ENCODE results near the gene FSTL4. TPM values are rescaled to one million over a fixed set of nuclear protein-coding genes. Genes with fewer than 3 reads are reported as not detected.

Gene FSTL4
- total RNA-seq, 1 donor = 0.52 TPM

GRCh38 chr5:133381571-133382365 lies 230.6 kb downstream of the FSTL4 start:
- peaks cover 15% of the 10 kb centered on the region for H3K9me3 ChIP-seq (ENCODE audit: low read depth, low read length)
- H3K27me3 ChIP-seq (ENCODE audit: insufficient read depth, low read length) = peaks cover 2% of the 10 kb centered on the region
- H3K4me3 ChIP-seq (ENCODE audit: low read length) = no peak overlapping the region
- no peaks in the 10 kb centered on the region for H3K4me1 ChIP-seq (ENCODE audit: insufficient read depth, low read length)

GRCh38 chr5:133381041-133381440 lies 231.3 kb downstream of the FSTL4 start:
- Histone ChIP-seq H3K9me3 (ENCODE audit: low read depth, low read length) (peaks cover 15% of the 10 kb centered on the region), H3K27me3 (ENCODE audit: insufficient read depth, low read length) (peaks cover 2% of the 10 kb centered on the region), H3K4me1 (ENCODE audit: insufficient read depth, low read length) (no peaks in the 10 kb centered on the region), H3K4me3 (ENCODE audit: low read length) (no peak overlapping the region)

DNA sequence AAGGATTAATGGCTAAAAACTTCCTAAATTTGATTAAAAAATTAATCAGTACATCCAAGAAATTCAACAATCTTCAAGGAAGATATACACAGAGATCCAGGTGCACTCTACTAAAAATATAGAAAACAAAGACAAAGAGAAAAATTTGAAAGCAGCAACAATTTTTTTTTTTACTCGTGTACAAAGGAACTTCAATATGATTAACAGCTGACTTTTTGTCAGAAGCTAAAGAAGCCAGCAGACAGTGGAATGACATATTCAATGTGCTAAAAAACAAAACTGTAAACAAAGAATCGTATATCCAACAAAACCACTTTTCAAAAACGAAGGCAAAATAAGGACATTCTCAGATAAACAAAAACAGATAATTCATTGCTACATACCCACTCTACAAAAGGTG lies 234.6 kb downstream of the FSTL4 start:
- peaks cover 15% of the 10 kb centered on the region for H3K9me3 ChIP-seq (ENCODE audit: low read depth, low read length)
- peaks cover 2% of the 10 kb centered on the region for H3K27me3 ChIP-seq (ENCODE audit: insufficient read depth, low read length)
- H3K4me1 ChIP-seq (ENCODE audit: insufficient read depth, low read length) = no peaks in the 10 kb centered on the region
- H3K4me3 ChIP-seq (ENCODE audit: low read length) = no peak overlapping the region

DNA sequence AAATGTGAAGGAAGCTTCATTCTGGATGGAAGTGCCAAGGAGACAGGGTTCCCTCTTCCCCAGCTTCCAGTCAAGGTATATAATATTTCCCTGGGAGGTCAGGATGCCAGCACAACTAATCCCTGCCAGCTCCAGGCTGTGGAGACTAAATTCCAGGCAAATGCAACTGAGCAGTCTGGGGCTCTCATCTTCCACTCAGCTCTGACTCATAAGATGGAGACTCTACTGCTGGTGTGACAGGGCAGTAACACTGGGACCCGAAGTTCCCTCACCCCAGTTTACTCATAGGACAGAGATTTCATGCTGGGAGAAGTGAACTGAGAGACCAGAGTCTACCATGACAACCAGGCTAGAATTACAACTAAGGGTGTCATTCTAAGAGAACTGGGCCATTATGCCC lies 235.4 kb downstream of the FSTL4 start:
- Histone ChIP-seq H3K9me3 (ENCODE audit: low read depth, low read length) (peaks cover 15% of the 10 kb centered on the region), H3K27me3 (ENCODE audit: insufficient read depth, low read length) (peaks cover 2% of the 10 kb centered on the region), H3K4me1 (ENCODE audit: insufficient read depth, low read length) (no peaks in the 10 kb centered on the region), H3K4me3 (ENCODE audit: low read length) (no peak overlapping the region)

DNA sequence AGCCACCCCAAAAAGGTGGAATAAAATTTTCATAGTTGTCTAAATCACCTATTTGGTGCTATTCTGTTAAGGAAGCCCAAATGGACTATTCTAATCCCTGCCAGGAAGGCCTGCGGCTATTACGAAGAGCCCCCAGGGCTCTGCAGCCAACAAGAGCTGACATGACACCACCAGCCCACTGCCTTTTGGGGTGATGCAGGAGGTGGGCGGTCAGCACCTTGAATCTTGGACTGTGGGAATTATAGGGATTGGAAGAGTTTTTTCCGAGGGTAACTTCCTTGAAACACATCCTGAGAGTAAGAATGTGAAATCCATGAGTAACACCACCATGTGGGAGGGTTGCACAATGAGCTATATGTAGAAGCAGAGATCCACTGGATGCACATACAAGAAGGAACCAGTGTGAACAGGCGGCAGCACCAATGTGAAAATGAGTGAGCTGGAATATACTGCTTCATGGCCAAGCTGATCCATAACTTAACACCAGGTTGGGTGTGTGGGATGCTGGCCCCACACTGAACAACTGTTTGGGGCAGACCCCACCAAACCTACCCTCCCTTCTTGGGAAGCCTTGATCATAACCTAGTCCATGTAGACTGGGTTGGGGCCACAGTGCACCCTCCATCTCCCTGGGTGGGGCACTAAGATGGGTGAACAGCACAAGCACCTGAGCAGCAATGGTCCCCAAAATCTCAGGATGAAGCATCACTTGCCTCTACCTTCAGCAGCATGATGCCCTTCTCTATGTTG lies 239.0 kb downstream of the FSTL4 start:
- no peaks in the 10 kb centered on the region for H3K27me3 ChIP-seq (ENCODE audit: insufficient read depth, low read length)
- H3K4me1 ChIP-seq (ENCODE audit: insufficient read depth, low read length) = no peaks in the 10 kb centered on the region
- H3K9me3 ChIP-seq (ENCODE audit: low read depth, low read length) = peaks cover 15% of the 10 kb centered on the region
- H3K4me3 ChIP-seq (ENCODE audit: low read length) = no peak overlapping the region

- Histone ChIP-seq H3K27me3 (ENCODE audit: insufficient read depth, low read length) (no peaks in the 10 kb centered on the region), H3K9me3 (ENCODE audit: low read depth, low read length) (peaks cover 7% of the 10 kb centered on the region), H3K4me3 (ENCODE audit: low read length) (no peak overlapping the region), H3K4me1 (ENCODE audit: insufficient read depth, low read length) (no peaks in the 10 kb centered on the region)
Measured at GRCh38 chr5:133372293-133372937, 239.9 kb downstream of the FSTL4 start.

DNA sequence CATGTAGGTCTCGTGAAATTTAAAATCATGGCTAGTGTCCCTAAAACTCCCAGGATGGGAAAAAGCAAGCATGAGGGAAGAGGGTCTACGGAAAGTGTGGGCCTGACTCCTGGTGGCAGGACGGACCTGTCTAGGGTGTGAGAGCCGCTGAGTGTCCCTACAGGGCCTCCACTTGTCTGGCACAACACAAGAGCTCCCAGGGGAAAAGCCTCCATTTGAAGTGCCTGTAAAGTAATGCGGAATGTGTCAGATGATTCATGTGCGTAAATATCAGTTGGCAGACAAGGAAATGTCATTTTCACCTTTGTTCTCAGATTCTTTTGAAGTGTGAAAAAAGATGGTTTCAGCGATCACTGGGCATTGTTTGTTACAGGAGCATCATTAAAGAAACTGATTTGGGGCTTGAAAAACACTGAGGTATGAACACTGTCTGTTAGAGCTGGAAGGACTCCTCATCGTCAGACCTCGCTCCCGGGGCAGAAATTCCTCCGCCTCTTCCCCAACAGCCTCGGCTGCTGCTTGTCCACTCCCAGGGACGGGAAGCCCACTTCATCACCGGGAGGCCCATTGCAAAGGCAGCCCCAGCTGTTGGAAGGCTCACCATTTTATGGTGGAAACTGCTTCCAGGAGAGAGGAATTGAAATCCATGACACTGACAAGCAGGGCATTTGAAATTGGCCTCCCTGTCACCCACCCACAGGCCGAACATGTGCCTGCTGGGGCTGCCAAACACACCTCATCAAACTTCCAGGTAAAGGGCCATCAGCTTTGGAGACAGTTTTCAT lies 240.8 kb downstream of the FSTL4 start:
- H3K4me1 ChIP-seq (ENCODE audit: insufficient read depth, low read length) = no peaks in the 10 kb centered on the region
- no peaks in the 10 kb centered on the region for H3K9me3 ChIP-seq (ENCODE audit: low read depth, low read length)
- no peaks in the 10 kb centered on the region for H3K27me3 ChIP-seq (ENCODE audit: insufficient read depth, low read length)
- H3K4me3 ChIP-seq (ENCODE audit: low read length) = no peak overlapping the region

DNA sequence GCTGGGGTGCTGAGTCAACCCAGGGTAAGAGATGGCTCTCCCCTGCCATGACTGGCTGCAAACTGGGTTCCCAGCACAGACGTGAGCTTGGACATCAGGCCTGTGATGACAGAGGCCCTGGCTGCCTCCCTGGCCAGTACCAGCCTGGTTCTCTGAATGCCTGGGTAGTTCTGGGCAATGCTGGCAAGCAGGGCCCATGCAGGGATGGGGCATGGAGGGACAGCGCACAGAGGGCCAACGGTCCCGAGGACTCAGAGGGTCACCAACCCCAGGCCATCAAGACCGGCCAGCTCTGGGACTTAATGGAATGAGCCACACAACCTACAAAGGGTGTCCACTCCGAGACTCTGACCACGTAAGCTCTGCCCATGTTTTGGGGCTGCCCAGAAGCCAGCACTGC lies 241.4 kb downstream of the FSTL4 start:
- Histone ChIP-seq H3K4me1 (ENCODE audit: insufficient read depth, low read length) (no peaks in the 10 kb centered on the region), H3K4me3 (ENCODE audit: low read length) (no peak overlapping the region), H3K27me3 (ENCODE audit: insufficient read depth, low read length) (no peaks in the 10 kb centered on the region), H3K9me3 (ENCODE audit: low read depth, low read length) (no peaks in the 10 kb centered on the region)

DNA sequence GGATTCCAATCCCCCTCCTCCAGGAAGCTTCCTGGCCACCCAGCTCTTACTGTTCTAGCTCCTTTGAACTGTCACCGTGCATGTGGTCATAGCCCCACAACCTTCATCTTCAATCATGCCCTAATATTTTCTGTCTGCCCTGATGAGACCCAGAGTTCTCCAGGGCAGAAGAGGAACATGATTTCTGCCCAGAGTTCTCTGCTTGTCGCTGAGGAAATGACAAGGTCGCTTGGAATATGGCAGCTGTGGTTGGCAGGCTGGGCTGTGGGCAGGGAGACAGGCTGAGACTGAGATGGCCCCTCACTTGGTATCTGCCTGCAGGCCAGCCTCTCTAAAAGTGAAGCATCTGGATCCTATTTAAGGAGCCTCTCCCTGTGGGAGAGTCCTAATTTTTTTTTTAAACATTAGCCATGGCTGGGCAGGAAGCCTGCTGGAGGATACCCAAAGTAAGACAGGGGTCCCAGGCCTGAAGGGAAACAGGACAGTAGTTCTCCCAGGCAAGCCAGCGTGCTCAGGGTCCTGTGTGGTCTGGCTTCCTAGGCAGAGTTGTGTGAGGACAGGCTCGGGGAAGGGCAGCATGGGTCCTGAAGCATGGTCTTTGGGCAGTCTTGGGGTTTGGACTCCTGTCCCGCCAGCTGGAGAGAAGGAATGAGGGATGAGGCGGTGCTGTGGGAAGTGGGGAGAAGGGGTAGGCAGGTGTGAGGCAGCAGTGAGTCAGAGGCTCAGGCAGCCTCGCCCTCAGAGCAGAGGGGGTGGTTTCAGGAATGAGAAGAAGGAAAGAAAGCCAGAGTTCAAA lies 242.1 kb downstream of the FSTL4 start:
- H3K27me3 ChIP-seq (ENCODE audit: insufficient read depth, low read length) = no peaks in the 10 kb centered on the region
- no peak overlapping the region for H3K4me3 ChIP-seq (ENCODE audit: low read length)
- H3K9me3 ChIP-seq (ENCODE audit: low read depth, low read length) = no peaks in the 10 kb centered on the region
- no peaks in the 10 kb centered on the region for H3K4me1 ChIP-seq (ENCODE audit: insufficient read depth, low read length)

- no peaks in the 10 kb centered on the region for H3K9me3 ChIP-seq (ENCODE audit: low read depth, low read length)
Measured at GRCh38 chr5:133368916-133369783, 243.2 kb downstream of the FSTL4 start.

GRCh38 chr5:133367984-133368383 lies 244.4 kb downstream of the FSTL4 start:
- H3K4me3 ChIP-seq (ENCODE audit: low read length) = no peak overlapping the region
- H3K9me3 ChIP-seq (ENCODE audit: low read depth, low read length) = no peaks in the 10 kb centered on the region
- no peaks in the 10 kb centered on the region for H3K4me1 ChIP-seq (ENCODE audit: insufficient read depth, low read length)
- no peaks in the 10 kb centered on the region for H3K27me3 ChIP-seq (ENCODE audit: insufficient read depth, low read length)

More at GRCh38 chr5:133368916-133369783, 243.2 kb downstream of the FSTL4 start:
- Histone ChIP-seq H3K4me1 (ENCODE audit: insufficient read depth, low read length) (no peaks in the 10 kb centered on the region), H3K27me3 (ENCODE audit: insufficient read depth, low read length) (no peaks in the 10 kb centered on the region), H3K4me3 (ENCODE audit: low read length) (no peak overlapping the region)

- Histone ChIP-seq H3K4me1 (ENCODE audit: insufficient read depth, low read length) (no peaks in the 10 kb centered on the region), H3K9me3 (ENCODE audit: low read depth, low read length) (no peaks in the 10 kb centered on the region), H3K27me3 (ENCODE audit: insufficient read depth, low read length) (no peaks in the 10 kb centered on the region), H3K4me3 (ENCODE audit: low read length) (no peak overlapping the region)
Measured at GRCh38 chr5:133367071-133367786, 245.1 kb downstream of the FSTL4 start.

DNA sequence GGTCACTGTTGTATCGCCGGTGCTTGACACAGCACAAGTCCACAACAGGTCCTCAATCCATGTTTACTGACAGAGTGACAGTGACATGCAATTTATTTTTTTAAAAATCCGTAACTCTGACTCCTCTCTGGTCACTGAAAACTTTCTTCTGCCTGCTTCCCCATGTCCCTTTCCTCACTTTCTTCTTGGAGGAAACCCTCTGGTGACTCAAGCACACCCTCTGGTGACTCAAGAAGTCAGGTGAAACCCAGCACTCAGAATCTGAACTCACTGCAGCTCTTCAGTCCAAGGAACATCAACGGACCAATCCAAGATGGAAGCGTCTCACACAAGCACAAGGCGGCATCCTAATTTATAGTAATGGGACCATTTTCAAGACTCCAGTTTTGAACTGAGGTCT lies 245.9 kb downstream of the FSTL4 start:
- no peak overlapping the region for H3K4me3 ChIP-seq (ENCODE audit: low read length)
- H3K9me3 ChIP-seq (ENCODE audit: low read depth, low read length) = no peaks in the 10 kb centered on the region

More for the DNA sequence above, 245.9 kb downstream of the FSTL4 start:
- Histone ChIP-seq H3K4me1 (ENCODE audit: insufficient read depth, low read length) (no peaks in the 10 kb centered on the region), H3K27me3 (ENCODE audit: insufficient read depth, low read length) (no peaks in the 10 kb centered on the region)
